ENCODE measurements around the gene DBN1. TPM values are rescaled to one million over a fixed set of nuclear protein-coding genes. Genes with fewer than 3 reads are reported as not detected.
A peak's percentile ranks its signal among the peaks of the same experiment; 100 is the strongest.

The DBN1 gene
- total and polyA plus RNA-seq, 9 of the 15 experiments (the other 6 are each of a cell fraction or from before 2014, with no cell fraction given): 0.25 to 87.2 (median 27.9) TPM

- TF ChIP-seq ZNF507 (tag; conservative IDR thresholded peaks at IDR 0.05): no peak
- TF ChIP-seq TRIM24 (IDR thresholded peaks at IDR 0.05): peak; percentile 47 to 51; a peak in 2 of 4 replicates
- TF ChIP-seq MYNN (IDR thresholded peaks at IDR 0.05): 0 out of 2 replicates have a peak, but pooled peaks have one; percentile 45
- TF ChIP-seq MYNN (CRISPR knock-in tag; IDR thresholded peaks at IDR 0.05): no peak
- TF ChIP-seq ZNF174 (CRISPR knock-in tag; IDR thresholded peaks at IDR 0.05): no peak
- no peak for TF ChIP-seq SNRNP70 (optimal IDR thresholded peaks at IDR 0.05; ENCODE audit: low read depth, low read length)
- TF ChIP-seq MCM7 (IDR thresholded peaks at IDR 0.05): no peak
- TF ChIP-seq ZNF79 (CRISPR knock-in tag; IDR thresholded peaks at IDR 0.05; ENCODE audit: low read depth): no peak
- no peak for TF ChIP-seq ZNF766 (CRISPR knock-in tag; conservative IDR thresholded peaks at IDR 0.05)
- TF ChIP-seq POLR2AphosphoS5 (IDR thresholded peaks at IDR 0.05; ENCODE audit: control insufficient read depth, insufficient read depth, low read depth, low read length): peak; percentile 92; the same call in 1 of the 2 replicates
- TF ChIP-seq E2F3 (CRISPR knock-in tag; IDR thresholded peaks at IDR 0.05): no peak
- TF ChIP-seq CAMTA2 (CRISPR knock-in tag; conservative IDR thresholded peaks at IDR 0.05): no peak
- no peak for TF ChIP-seq STAG1 (CRISPR knock-in tag; IDR thresholded peaks at IDR 0.05; ENCODE audit: borderline replicate concordance)
- no peak for TF ChIP-seq GTF2E2 (tag; IDR thresholded peaks at IDR 0.05)
- TF ChIP-seq ETV1 (tag; conservative IDR thresholded peaks at IDR 0.05; ENCODE audit: low read depth): no peak
- no peak for TF ChIP-seq ZNF436 (CRISPR knock-in tag; IDR thresholded peaks at IDR 0.05)
- no peak for TF ChIP-seq HBP1 (CRISPR knock-in tag; IDR thresholded peaks at IDR 0.05)
- peak; percentile 64; the same call in 1 of the 2 replicates for TF ChIP-seq SMARCA4 (IDR thresholded peaks at IDR 0.05)
- peak; percentile 47; the same call in 1 of the 2 replicates for TF ChIP-seq NCOA1 (IDR thresholded peaks at IDR 0.05; ENCODE audit: low read depth)
- TF ChIP-seq TRIM25 (IDR thresholded peaks at IDR 0.05; ENCODE audit: borderline replicate concordance): no peak
- no peak for TF ChIP-seq ZFX (CRISPR knock-in tag; IDR thresholded peaks at IDR 0.05)
- peak; percentile 81 for TF ChIP-seq TEAD4 (IDR thresholded peaks at IDR 0.05; ENCODE audit: low read length)
- TF ChIP-seq TEAD4 (CRISPR knock-in tag; IDR thresholded peaks at IDR 0.05; ENCODE audit: borderline replicate concordance): no peak
- TF ChIP-seq HMG20A (CRISPR knock-in tag; conservative IDR thresholded peaks at IDR 0.05): no peak
- peak; percentile 86 for TF ChIP-seq NCOR1 (IDR thresholded peaks at IDR 0.05)
- TF ChIP-seq CEBPB (tag; IDR thresholded peaks at IDR 0.05): no peak
- TF ChIP-seq ZC3H4 (CRISPR knock-in tag; IDR thresholded peaks at IDR 0.05; ENCODE audit: borderline replicate concordance): no peak
- no peak for TF ChIP-seq MCM2 (IDR thresholded peaks at IDR 0.05; ENCODE audit: low read depth)
- no peak for TF ChIP-seq TARDBP (IDR thresholded peaks at IDR 0.05)
- TF ChIP-seq MXD1 (CRISPR knock-in tag; IDR thresholded peaks at IDR 0.05; ENCODE audit: borderline replicate concordance, poor library complexity, severe bottlenecking): no peak
- no peak for TF ChIP-seq ZNF3 (CRISPR knock-in tag; IDR thresholded peaks at IDR 0.05)
- TF ChIP-seq SRSF7 (optimal IDR thresholded peaks at IDR 0.05; ENCODE audit: low read depth, low read length): no peak
Measured at GRCh38 chr5:177508837-177509236, 35.4 kb upstream of the DBN1 start (continued).

Measured in K562 (cell line).